ENCODE data around the gene MYO5B.

DNA sequence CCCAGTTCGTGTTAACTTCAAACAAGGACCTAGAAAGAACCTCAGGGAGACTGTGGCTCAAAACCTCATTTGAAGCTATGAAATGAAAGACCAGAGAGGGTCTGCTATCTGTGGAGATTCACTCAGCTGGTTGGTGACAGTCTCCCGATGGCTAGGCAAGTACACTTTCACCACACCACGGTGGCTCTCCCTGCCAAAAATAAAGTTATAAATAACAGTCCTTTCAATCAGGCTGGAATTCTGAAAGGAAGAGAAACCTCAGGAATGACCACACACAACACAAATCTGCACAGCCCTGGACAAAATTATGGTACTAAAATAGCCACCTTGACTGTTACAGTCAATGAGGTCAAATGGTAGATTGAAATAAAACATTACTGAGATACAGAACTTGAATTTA is 221.4 kb downstream of the MYO5B start:
- TF ChIP-seq, protein P1, sequence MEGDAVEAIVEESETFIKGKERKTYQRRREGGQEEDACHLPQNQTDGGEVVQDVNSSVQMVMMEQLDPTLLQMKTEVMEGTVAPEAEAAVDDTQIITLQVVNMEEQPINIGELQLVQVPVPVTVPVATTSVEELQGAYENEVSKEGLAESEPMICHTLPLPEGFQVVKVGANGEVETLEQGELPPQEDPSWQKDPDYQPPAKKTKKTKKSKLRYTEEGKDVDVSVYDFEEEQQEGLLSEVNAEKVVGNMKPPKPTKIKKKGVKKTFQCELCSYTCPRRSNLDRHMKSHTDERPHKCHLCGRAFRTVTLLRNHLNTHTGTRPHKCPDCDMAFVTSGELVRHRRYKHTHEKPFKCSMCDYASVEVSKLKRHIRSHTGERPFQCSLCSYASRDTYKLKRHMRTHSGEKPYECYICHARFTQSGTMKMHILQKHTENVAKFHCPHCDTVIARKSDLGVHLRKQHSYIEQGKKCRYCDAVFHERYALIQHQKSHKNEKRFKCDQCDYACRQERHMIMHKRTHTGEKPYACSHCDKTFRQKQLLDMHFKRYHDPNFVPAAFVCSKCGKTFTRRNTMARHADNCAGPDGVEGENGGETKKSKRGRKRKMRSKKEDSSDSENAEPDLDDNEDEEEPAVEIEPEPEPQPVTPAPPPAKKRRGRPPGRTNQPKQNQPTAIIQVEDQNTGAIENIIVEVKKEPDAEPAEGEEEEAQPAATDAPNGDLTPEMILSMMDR (IDR thresholded peaks at IDR 0.05): no peak
- TF ChIP-seq POLR2A (IDR thresholded peaks at IDR 0.05): no peak

All from lower leg skin (tissue), 3 donors.